GM19455 (cell line): Measurements from ENCODE around the gene POU3F2.
A peak's percentile ranks its signal among the peaks of the same experiment; 100 is the strongest.

Source experiments
- ATAC-seq: cut with Tn5 transposase; IDR thresholded peaks from one replicate; pipeline ENCODE4 v1.9.1; 2021; ENCODE audit not compliant: unreplicated experiment

POU3F2 gene

GRCh38 chr6:98843271-98844243 lies 9.2 kb downstream of the POU3F2 start:
- ATAC-seq = no peak

GRCh38 chr6:98844244-98845210 lies 10.2 kb downstream of the POU3F2 start:
- ATAC-seq = no peak

GRCh38 chr6:98845211-98846020 lies 11.0 kb downstream of the POU3F2 start:
- ATAC-seq = peak; percentile 53

- no peak for ATAC-seq
These were observed 11.6 kb downstream of the POU3F2 start for GRCh38 chr6:98846021-98846380.

GRCh38 chr6:98847416-98847778 lies 13.0 kb downstream of the POU3F2 start:
- no peak for ATAC-seq

GRCh38 chr6:98847779-98848538 lies 13.6 kb downstream of the POU3F2 start:
- peak; percentile 63 for ATAC-seq

GRCh38 chr6:98848539-98849242 lies 14.3 kb downstream of the POU3F2 start:
- ATAC-seq = no peak

- ATAC-seq = no peak
These were observed 30.1 kb downstream of the POU3F2 start for GRCh38 chr6:98864497-98864896.

GRCh38 chr6:98871057-98871456 lies 36.7 kb downstream of the POU3F2 start:
- ATAC-seq = no peak

- ATAC-seq = no peak
These were observed 37.4 kb downstream of the POU3F2 start for GRCh38 chr6:98871821-98872220.

GRCh38 chr6:98875375-98875774 lies 41.0 kb downstream of the POU3F2 start:
- ATAC-seq = no peak

GRCh38 chr6:98877250-98877649 lies 42.9 kb downstream of the POU3F2 start:
- no peak for ATAC-seq

GRCh38 chr6:98880486-98880885 lies 46.1 kb downstream of the POU3F2 start:
- ATAC-seq = peak; percentile 74

GRCh38 chr6:98885330-98885729 lies 51.0 kb downstream of the POU3F2 start:
- ATAC-seq = no peak

- no peak for ATAC-seq
These were observed 53.3 kb downstream of the POU3F2 start for GRCh38 chr6:98887650-98888049.
